Neuronal stem cell (in vitro differentiated cells): ENCODE measurements around the gene PSAPL1.

ENCODE experiments used
- DNase-seq: peaks from one replicate; pipeline ENCODE4 v3.0.0-alpha.2; 2013; ENCODE audit warnings: low spot score
- H2AFZ ChIP-seq: one replicate; pipeline ENCODE4 v1.6.1; 2013; ENCODE audit warnings: mild to moderate bottlenecking, low read length, inconsistent platforms
- H2AK5ac ChIP-seq: 2 replicates; pipeline ENCODE4 v1.6.1; 2013; ENCODE audit warnings: low read depth, mild to moderate bottlenecking, inconsistent platforms, low read length, moderate library complexity, mixed read lengths
- H2BK120ac ChIP-seq: 2 replicates; pipeline ENCODE4 v1.6.1; 2013; ENCODE audit warnings: low read depth, mild to moderate bottlenecking, inconsistent platforms, low read length, moderate library complexity, mixed read lengths
- H2BK12ac ChIP-seq: one replicate; pipeline ENCODE4 v1.6.1; 2013; ENCODE audit warnings: low read length, inconsistent platforms
- H2BK15ac ChIP-seq: 2 replicates; pipeline ENCODE4 v1.6.1; 2013; ENCODE audit warnings: mild to moderate bottlenecking, low read length, inconsistent platforms, mixed read lengths
- H2BK5ac ChIP-seq: one replicate; pipeline ENCODE4 v1.6.1; 2013; ENCODE audit warnings: inconsistent platforms, mild to moderate bottlenecking, low read length, moderate library complexity
- H3K14ac ChIP-seq: one replicate; pipeline ENCODE4 v1.6.1; 2013; ENCODE audit warnings: low read length, inconsistent platforms
- H3K18ac ChIP-seq: 2 replicates; pipeline ENCODE4 v1.6.1; 2013; ENCODE audit warnings: low read length, inconsistent platforms
- H3K23ac ChIP-seq: 2 replicates; pipeline ENCODE4 v1.6.1; 2013; ENCODE audit warnings: low read depth, mild to moderate bottlenecking, mixed read lengths, low read length, inconsistent platforms; ENCODE audit not compliant: poor library complexity
- H3K27ac ChIP-seq: replicated peaks from 3 replicates; pipeline ENCODE4 v1.5.1; 2013; ENCODE audit warnings: low read length, inconsistent platforms
- H3K27me3 ChIP-seq, 3 experiments: 2 replicates each; pipeline ENCODE4 v1.6.1; 2013; ENCODE audit warnings: low read length in 3 of 3, mild to moderate bottlenecking in 2 of 3, inconsistent platforms in 1 of 3, low read depth in 1 of 3, mixed read lengths in 1 of 3, moderate library complexity in 1 of 3; ENCODE audit not compliant: control insufficient read depth in 3 of 3, insufficient read depth in 3 of 3
- H3K36me3 ChIP-seq, 2 donors: replicated peaks in 1 of 2; 2 replicates each; pipeline ENCODE4 v1.6.1; 2013; ENCODE audit warnings: low read length in 2 of 2; ENCODE audit not compliant: control insufficient read depth in 2 of 2, insufficient read depth in 2 of 2
- H3K4ac ChIP-seq: 2 replicates; pipeline ENCODE4 v1.6.1; 2013; ENCODE audit warnings: inconsistent platforms, mild to moderate bottlenecking, low read length, moderate library complexity
- H3K4me1 ChIP-seq, 2 donors: 1 replicate in 1 of 2; 2 replicates in 1 of 2; pipeline ENCODE4 v1.6.1; 2013; ENCODE audit warnings: low read length in 2 of 2, low read depth in 1 of 2; ENCODE audit not compliant: control insufficient read depth in 2 of 2, insufficient read depth in 1 of 2
- H3K4me2 ChIP-seq: one replicate; pipeline ENCODE4 v1.6.1; 2013; ENCODE audit warnings: mild to moderate bottlenecking, low read length, inconsistent platforms; ENCODE audit not compliant: insufficient read depth, poor library complexity, severe bottlenecking
- H3K4me3 ChIP-seq, 2 donors: 2 replicates each; pipeline ENCODE4 v1.5.1; 2013; ENCODE audit warnings: low read length in 2 of 2, mild to moderate bottlenecking in 2 of 2, inconsistent platforms in 1 of 2, moderate library complexity in 1 of 2
- H3K79me1 ChIP-seq: one replicate; pipeline ENCODE4 v1.6.1; 2013; ENCODE audit warnings: low read depth, mild to moderate bottlenecking, inconsistent platforms, low read length, moderate library complexity
- H3K9ac ChIP-seq: one replicate; pipeline ENCODE4 v1.6.1; 2013; ENCODE audit warnings: mild to moderate bottlenecking, low read depth, low read length, inconsistent platforms; ENCODE audit not compliant: poor library complexity
- H3K9me3 ChIP-seq, 2 donors: replicated peaks in 1 of 2; 2 replicates each; pipeline versions ENCODE3 to v1.6.1; 2013; ENCODE audit warnings: low read length in 2 of 2, mild to moderate bottlenecking in 2 of 2, inconsistent platforms in 1 of 2, low read depth in 1 of 2, mixed read lengths in 1 of 2, moderate library complexity in 1 of 2; ENCODE audit not compliant: control insufficient read depth in 2 of 2, insufficient read depth in 1 of 2
- H4K8ac ChIP-seq: one replicate; pipeline ENCODE4 v1.6.1; 2013; ENCODE audit warnings: low read depth, mild to moderate bottlenecking, inconsistent platforms, low read length, moderate library complexity
- H4K91ac ChIP-seq: one replicate; pipeline ENCODE4 v1.6.1; 2013; ENCODE audit warnings: low read length, low read depth, mild to moderate bottlenecking, inconsistent platforms; ENCODE audit not compliant: poor library complexity
- WGBS, 2 donors: extraction: QIAGEN DNeasy Blood & Tissue Kit; methylation state at CpG; one replicate each; pipeline ENCODE4 v1.1.7; 2013; ENCODE audit warnings: missing lambda C conversion rate in 2 of 2, mixed read lengths in 1 of 2; ENCODE audit not compliant: insufficient read length in 2 of 2, insufficient replicate concordance in 1 of 2; ENCODE audit errors: extremely low coverage in 2 of 2; 5-methylcytosine and 5-hydroxymethylcytosine counted together

Gene PSAPL1

DNA sequence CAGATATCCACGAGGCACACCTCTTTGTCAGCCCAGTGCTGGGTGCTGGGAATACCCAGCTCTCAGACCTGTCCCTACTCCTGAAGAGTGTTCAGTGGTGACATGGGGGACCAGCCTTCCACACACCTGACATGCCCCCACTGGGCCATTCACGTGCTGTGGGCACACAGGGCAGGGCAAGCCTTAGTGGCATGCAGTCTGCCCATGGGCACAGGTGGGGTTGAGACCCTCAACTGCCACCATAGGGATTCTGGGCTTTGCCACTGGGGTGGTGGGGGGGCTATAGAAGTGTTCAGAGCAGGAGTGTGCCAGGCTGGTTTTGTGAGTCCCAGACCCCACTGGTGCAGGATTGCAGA is 16.7 kb upstream of the PSAPL1 start:
- Histone ChIP-seq H3K18ac (peak overlapping the region; percentile 46), H3K9me3 (no peaks in the 10 kb centered on the region), H2BK12ac (no peak overlapping the region), H2BK120ac (no peak overlapping the region), H3K23ac (no peak overlapping the region), H3K27ac (no peak overlapping the region), H3K4me3 (no peak overlapping the region), H3K9ac (no peak overlapping the region), H2AFZ (no peak overlapping the region), H4K8ac (no peak overlapping the region), H3K36me3 (no peaks in the 10 kb centered on the region), H3K27me3 (no peaks in the 10 kb centered on the region), H3K79me1 (peaks cover 3% of the 10 kb centered on the region), H2BK5ac (no peak overlapping the region), H4K91ac (no peak overlapping the region), H3K14ac (no peak overlapping the region), H3K4me1 (peaks cover 0 to under 1% of the 10 kb centered on the region in 2 donors), H2AK5ac (no peak overlapping the region), H3K4ac (no peak overlapping the region), H2BK15ac (no peak overlapping the region), H3K4me2 (no peak overlapping the region)
- WGBS, 2 donors, result no CpG with 5 or more reads among the region's 2 CpGs
- DNase-seq, result no peak

DNA sequence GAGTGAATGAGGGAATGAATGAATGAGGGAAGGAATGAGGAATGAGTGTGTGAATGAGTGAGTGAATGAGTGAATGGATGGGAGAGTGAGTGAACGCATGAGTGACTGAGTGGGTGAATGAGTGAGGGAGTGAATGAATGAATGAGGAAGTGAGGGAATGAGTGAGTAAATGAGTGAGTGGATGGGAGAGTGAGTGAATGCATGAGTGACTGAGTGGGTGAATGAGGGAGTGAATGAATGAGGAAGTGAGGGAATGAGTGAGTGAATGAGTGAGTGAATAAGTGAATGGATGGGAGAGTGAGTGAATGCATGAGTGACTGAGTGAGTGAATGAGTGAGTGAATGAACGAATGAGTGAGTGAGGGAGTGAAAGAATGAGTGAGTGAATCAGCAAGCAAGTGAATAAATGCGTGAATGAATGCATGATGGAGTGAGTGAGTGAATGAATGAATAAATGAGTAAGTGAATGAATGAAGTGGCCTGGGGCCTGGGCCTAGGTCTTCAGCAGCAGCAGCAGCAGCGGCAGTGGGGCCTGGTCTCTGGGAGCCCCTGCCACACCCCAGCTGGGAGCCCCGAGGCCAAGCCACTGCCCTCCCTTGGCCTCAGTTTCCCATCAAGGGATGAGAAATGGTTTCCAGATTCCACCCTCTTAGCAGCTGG is 16.2 kb upstream of the PSAPL1 start:
- DNase-seq, result no peak
- no peak overlapping the region for H4K8ac ChIP-seq
- no peak overlapping the region for H3K27ac ChIP-seq
- 100% methylated on average over 1 of the region's 5 CpGs; no CpG with 5 or more reads in 1 of the 2 donors for WGBS, 2 donors
- H3K23ac ChIP-seq, result peak overlapping the region; percentile 69
- H2BK5ac ChIP-seq, result no peak overlapping the region
- no peak overlapping the region for H3K4me2 ChIP-seq
- H3K4me3 ChIP-seq, result no peak overlapping the region
- H3K4me1 ChIP-seq, result peaks cover 0 to 3% of the 10 kb centered on the region in 2 donors
- no peaks in the 10 kb centered on the region for H3K9me3 ChIP-seq
- no peaks in the 10 kb centered on the region for H3K36me3 ChIP-seq
- H2BK12ac ChIP-seq, result no peak overlapping the region
- H3K9ac ChIP-seq, result no peak overlapping the region
- H2AFZ ChIP-seq, result no peak overlapping the region
- H3K4ac ChIP-seq, result no peak overlapping the region
- H2BK15ac ChIP-seq, result no peak overlapping the region
- no peak overlapping the region for H3K18ac ChIP-seq
- no peak overlapping the region for H3K14ac ChIP-seq
- H3K27me3 ChIP-seq, result no peaks in the 10 kb centered on the region
- H2BK120ac ChIP-seq, result no peak overlapping the region
- peaks cover 3% of the 10 kb centered on the region for H3K79me1 ChIP-seq
- H2AK5ac ChIP-seq, result no peak overlapping the region
- no peak overlapping the region for H4K91ac ChIP-seq

DNA sequence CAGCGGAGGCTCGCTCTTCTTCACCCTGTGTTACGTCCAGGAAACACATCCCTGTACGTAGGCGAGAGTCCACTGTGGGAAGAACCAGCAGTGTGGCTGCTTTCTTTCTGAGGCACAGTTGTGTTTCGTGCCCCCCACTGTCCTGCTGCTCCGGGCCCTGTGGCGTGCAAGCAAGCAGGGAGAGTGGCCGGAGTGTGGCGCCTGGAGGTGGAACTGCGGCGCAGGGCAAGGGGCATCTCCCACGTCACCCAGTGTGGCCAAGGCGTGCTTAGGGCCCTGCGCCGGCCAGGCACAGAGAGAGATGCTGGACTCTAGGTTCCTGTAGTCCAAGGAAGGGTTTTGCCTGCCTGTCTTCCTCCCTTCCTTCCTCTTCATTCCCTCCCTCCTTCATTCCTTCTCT is 13.3 kb upstream of the PSAPL1 start:
- H4K8ac ChIP-seq, result no peak overlapping the region
- H4K91ac ChIP-seq, result peak overlapping the region; percentile 33
- H3K9ac ChIP-seq, result no peak overlapping the region
- H2BK120ac ChIP-seq, result no peak overlapping the region
- H2BK5ac ChIP-seq, result no peak overlapping the region
- H3K18ac ChIP-seq, result no peak overlapping the region
- peak overlapping the region; percentile 76 for H2AK5ac ChIP-seq
- H3K79me1 ChIP-seq, result peaks cover 3% of the 10 kb centered on the region
- H3K4me1 ChIP-seq, result peaks cover 0 to 9% of the 10 kb centered on the region in 2 donors
- no peak overlapping the region for H3K23ac ChIP-seq
- H3K4me2 ChIP-seq, result no peak overlapping the region
- peak overlapping the region; percentile 1 for H2BK15ac ChIP-seq
- WGBS, 2 donors, result no CpG with 5 or more reads among the region's 16 CpGs
- H2BK12ac ChIP-seq, result peak overlapping the region; percentile 59
- no peak overlapping the region for H3K4ac ChIP-seq
- DNase-seq, result no peak
- H3K27me3 ChIP-seq, result no peaks in the 10 kb centered on the region
- peak overlapping the region; percentile 67 for H3K14ac ChIP-seq
- no peak overlapping the region for H3K27ac ChIP-seq
- no peak overlapping the region for H3K4me3 ChIP-seq
- no peaks in the 10 kb centered on the region for H3K9me3 ChIP-seq
- no peak overlapping the region for H2AFZ ChIP-seq
- no peaks in the 10 kb centered on the region for H3K36me3 ChIP-seq

DNA sequence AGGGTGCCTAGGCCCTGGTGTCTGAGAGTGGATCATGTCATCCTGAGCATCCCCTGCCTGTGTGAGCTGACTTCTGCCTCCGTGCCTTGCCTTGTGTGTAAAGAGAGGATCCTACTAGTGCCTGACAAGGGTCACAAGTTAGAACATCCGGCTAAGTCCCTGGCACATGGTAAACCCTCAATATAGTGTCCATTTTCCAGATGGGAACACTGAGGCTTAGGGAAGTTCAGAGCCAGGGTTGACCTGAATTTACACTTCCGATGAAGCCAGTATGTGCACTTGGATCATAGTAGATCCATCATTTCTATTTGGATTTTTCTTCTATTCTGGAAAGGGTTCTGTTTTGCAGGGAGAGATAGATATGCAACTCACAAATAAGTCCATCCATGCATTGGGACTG is 12.5 kb upstream of the PSAPL1 start:
- no peak overlapping the region for H4K8ac ChIP-seq
- no peak overlapping the region for H4K91ac ChIP-seq
- H3K4ac ChIP-seq, result no peak overlapping the region
- peaks cover 1% of the 10 kb centered on the region for H3K79me1 ChIP-seq
- no peak overlapping the region for H3K14ac ChIP-seq
- no peak overlapping the region for H3K4me2 ChIP-seq
- no peaks in the 10 kb centered on the region for H3K27me3 ChIP-seq
- peak overlapping the region; percentile 76 for H2AK5ac ChIP-seq
- H2AFZ ChIP-seq, result no peak overlapping the region
- no peak overlapping the region for H2BK5ac ChIP-seq
- H3K23ac ChIP-seq, result peak overlapping the region; percentile 13
- no peak overlapping the region for H3K9ac ChIP-seq
- no peaks in the 10 kb centered on the region for H3K36me3 ChIP-seq
- no CpG with 5 or more reads among the region's 3 CpGs for WGBS, 2 donors
- peak overlapping the region in 1 of 2 donors; percentile 18 for H3K4me3 ChIP-seq
- H3K9me3 ChIP-seq, result no peaks in the 10 kb centered on the region
- peak overlapping the region; percentile 56 for H3K18ac ChIP-seq
- no peak overlapping the region for H2BK15ac ChIP-seq
- peaks cover 0 to 12% of the 10 kb centered on the region in 2 donors for H3K4me1 ChIP-seq
- H2BK12ac ChIP-seq, result no peak overlapping the region
- DNase-seq, result no peak
- H2BK120ac ChIP-seq, result no peak overlapping the region
- H3K27ac ChIP-seq, result no peak overlapping the region
